ENCODE measurements around the gene TNS2.

TNS2 gene

GRCh38 chr12:53057816-53058500 lies 8.1 kb downstream of the TNS2 start:
- TF ChIP-seq EZH2phosphoT487 (conservative IDR thresholded peaks at IDR 0.05; ENCODE audit: low read length) (no peak), CTCF (IDR thresholded peaks at IDR 0.05; ENCODE audit: insufficient read depth, low read length, poor library complexity, severe bottlenecking) (no peak)
- no peak overlapping the region for H3K9ac ChIP-seq (ENCODE audit: low read length)
- H2AFZ ChIP-seq (ENCODE audit: low read depth, low read length, severe bottlenecking): no peak overlapping the region

DNA sequence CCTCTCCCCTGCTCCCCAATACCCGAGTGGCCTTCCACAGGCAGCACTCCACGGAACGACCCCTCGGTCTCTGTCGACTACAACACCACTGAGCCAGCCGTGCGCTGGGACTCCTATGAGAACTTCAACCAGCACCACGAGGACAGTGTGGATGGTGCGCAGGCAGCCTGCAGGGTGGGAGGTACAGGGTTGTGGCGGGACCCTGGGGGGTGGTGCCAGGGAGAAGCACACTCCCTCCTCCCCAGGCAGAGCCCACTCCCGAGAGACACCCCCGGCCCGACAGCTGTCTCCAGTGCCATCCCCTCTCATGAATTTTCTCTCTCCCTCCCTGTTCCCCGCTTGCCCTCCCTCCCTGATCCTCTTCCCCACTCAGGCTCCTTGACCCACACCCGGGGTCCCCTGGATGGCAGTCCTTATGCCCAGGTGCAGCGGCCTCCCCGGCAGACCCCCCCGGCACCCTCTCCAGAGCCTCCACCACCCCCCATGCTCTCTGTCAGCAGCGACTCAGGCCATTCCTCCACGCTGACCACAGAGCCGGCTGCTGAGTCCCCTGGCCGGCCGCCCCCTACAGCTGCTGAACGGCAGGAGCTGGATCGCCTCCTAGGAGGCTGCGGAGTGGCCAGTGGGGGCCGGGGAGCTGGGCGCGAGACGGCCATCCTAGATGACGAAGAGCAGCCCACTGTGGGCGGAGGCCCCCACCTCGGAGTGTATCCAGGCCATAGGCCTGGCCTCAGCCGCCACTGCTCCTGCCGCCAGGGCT lies 9.0 kb downstream of the TNS2 start:
- H2AFZ ChIP-seq (ENCODE audit: low read depth, low read length, severe bottlenecking): no peak overlapping the region
- H4K20me1 ChIP-seq (ENCODE audit: low read depth, low read length): no peaks in the 10 kb centered on the region
- H3K27me3 ChIP-seq (ENCODE audit: low read length): no peaks in the 10 kb centered on the region
- no peak for TF ChIP-seq EZH2phosphoT487 (conservative IDR thresholded peaks at IDR 0.05; ENCODE audit: low read length)
- no peak for TF ChIP-seq CTCF (IDR thresholded peaks at IDR 0.05; ENCODE audit: insufficient read depth, low read length, poor library complexity, severe bottlenecking)
- H3K79me2 ChIP-seq (ENCODE audit: insufficient read depth, low read length): no peaks in the 10 kb centered on the region
- no peaks in the 10 kb centered on the region for H3K9me2 ChIP-seq (replicated peaks; ENCODE audit: insufficient read depth, low read length)
- H3K27ac ChIP-seq (ENCODE audit: low read depth, low read length): no peak overlapping the region
- H3K9ac ChIP-seq (ENCODE audit: low read length): no peak overlapping the region
- H3K4me3 ChIP-seq (ENCODE audit: insufficient read depth, low read length, poor library complexity, severe bottlenecking): no peak overlapping the region
- H3F3A ChIP-seq (ENCODE audit: insufficient read depth): peaks cover 6% of the 10 kb centered on the region; the same call in 1 of the 2 replicates
- no peak overlapping the region for H3K4me2 ChIP-seq (ENCODE audit: low read depth, low read length, poor library complexity, severe bottlenecking)
- H3K9me3 ChIP-seq (ENCODE audit: insufficient read depth, low read length): no peaks in the 10 kb centered on the region
- H3K36me3 ChIP-seq (ENCODE audit: low read length): no peaks in the 10 kb centered on the region

More at GRCh38 chr12:53057816-53058500, 8.1 kb downstream of the TNS2 start:
- no peak overlapping the region for H3K4me2 ChIP-seq (ENCODE audit: low read depth, low read length, poor library complexity, severe bottlenecking)
- H3K27ac ChIP-seq (ENCODE audit: low read depth, low read length): no peak overlapping the region
- H3K79me2 ChIP-seq (ENCODE audit: insufficient read depth, low read length): no peaks in the 10 kb centered on the region
- no peaks in the 10 kb centered on the region for H3K36me3 ChIP-seq (ENCODE audit: low read length)
- no peaks in the 10 kb centered on the region for H3K27me3 ChIP-seq (ENCODE audit: low read length)
- no peaks in the 10 kb centered on the region for H3K9me3 ChIP-seq (ENCODE audit: insufficient read depth, low read length)
- no peaks in the 10 kb centered on the region for H4K20me1 ChIP-seq (ENCODE audit: low read depth, low read length)
- H3K9me2 ChIP-seq (replicated peaks; ENCODE audit: insufficient read depth, low read length): no peaks in the 10 kb centered on the region
- peaks cover 6% of the 10 kb centered on the region; the same call in 1 of the 2 replicates for H3F3A ChIP-seq (ENCODE audit: insufficient read depth)
- no peak overlapping the region for H3K4me3 ChIP-seq (ENCODE audit: insufficient read depth, low read length, poor library complexity, severe bottlenecking)

GRCh38 chr12:53059434-53060063 lies 9.7 kb downstream of the TNS2 start:
- no peak overlapping the region for H3K4me2 ChIP-seq (ENCODE audit: low read depth, low read length, poor library complexity, severe bottlenecking)
- no peaks in the 10 kb centered on the region for H3K27me3 ChIP-seq (ENCODE audit: low read length)
- H2AFZ ChIP-seq (ENCODE audit: low read depth, low read length, severe bottlenecking): no peak overlapping the region
- H3K79me2 ChIP-seq (ENCODE audit: insufficient read depth, low read length): no peaks in the 10 kb centered on the region
- no peaks in the 10 kb centered on the region for H4K20me1 ChIP-seq (ENCODE audit: low read depth, low read length)
- TF ChIP-seq EZH2phosphoT487 (conservative IDR thresholded peaks at IDR 0.05; ENCODE audit: low read length) (no peak), CTCF (IDR thresholded peaks at IDR 0.05; ENCODE audit: insufficient read depth, low read length, poor library complexity, severe bottlenecking) (no peak)
- peaks cover 6% of the 10 kb centered on the region; the same call in 1 of the 2 replicates for H3F3A ChIP-seq (ENCODE audit: insufficient read depth)
- no peak overlapping the region for H3K9ac ChIP-seq (ENCODE audit: low read length)
- H3K9me3 ChIP-seq (ENCODE audit: insufficient read depth, low read length): no peaks in the 10 kb centered on the region
- no peak overlapping the region for H3K4me3 ChIP-seq (ENCODE audit: insufficient read depth, low read length, poor library complexity, severe bottlenecking)
- no peaks in the 10 kb centered on the region for H3K36me3 ChIP-seq (ENCODE audit: low read length)
- H3K9me2 ChIP-seq (replicated peaks; ENCODE audit: insufficient read depth, low read length): no peaks in the 10 kb centered on the region
- H3K27ac ChIP-seq (ENCODE audit: low read depth, low read length): no peak overlapping the region

Data from SU-DHL-6 (cell line).